ENCODE measurements around the gene SRCIN1.
A peak's percentile ranks its signal among the peaks of the same experiment; 100 is the strongest.

Gene SRCIN1

GRCh38 chr17:38599398-38599856, 6.3 kb downstream of the SRCIN1 start:
- ATAC-seq: no peak
- TF ChIP-seq, protein P1, sequence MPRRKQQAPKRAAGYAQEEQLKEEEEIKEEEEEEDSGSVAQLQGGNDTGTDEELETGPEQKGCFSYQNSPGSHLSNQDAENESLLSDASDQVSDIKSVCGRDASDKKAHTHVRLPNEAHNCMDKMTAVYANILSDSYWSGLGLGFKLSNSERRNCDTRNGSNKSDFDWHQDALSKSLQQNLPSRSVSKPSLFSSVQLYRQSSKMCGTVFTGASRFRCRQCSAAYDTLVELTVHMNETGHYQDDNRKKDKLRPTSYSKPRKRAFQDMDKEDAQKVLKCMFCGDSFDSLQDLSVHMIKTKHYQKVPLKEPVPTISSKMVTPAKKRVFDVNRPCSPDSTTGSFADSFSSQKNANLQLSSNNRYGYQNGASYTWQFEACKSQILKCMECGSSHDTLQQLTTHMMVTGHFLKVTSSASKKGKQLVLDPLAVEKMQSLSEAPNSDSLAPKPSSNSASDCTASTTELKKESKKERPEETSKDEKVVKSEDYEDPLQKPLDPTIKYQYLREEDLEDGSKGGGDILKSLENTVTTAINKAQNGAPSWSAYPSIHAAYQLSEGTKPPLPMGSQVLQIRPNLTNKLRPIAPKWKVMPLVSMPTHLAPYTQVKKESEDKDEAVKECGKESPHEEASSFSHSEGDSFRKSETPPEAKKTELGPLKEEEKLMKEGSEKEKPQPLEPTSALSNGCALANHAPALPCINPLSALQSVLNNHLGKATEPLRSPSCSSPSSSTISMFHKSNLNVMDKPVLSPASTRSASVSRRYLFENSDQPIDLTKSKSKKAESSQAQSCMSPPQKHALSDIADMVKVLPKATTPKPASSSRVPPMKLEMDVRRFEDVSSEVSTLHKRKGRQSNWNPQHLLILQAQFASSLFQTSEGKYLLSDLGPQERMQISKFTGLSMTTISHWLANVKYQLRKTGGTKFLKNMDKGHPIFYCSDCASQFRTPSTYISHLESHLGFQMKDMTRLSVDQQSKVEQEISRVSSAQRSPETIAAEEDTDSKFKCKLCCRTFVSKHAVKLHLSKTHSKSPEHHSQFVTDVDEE (CRISPR knock-in tag; IDR thresholded peaks at IDR 0.05): no peak
- TF ChIP-seq ZC3H10 (CRISPR knock-in tag; IDR thresholded peaks at IDR 0.05) (no peak), ESRRG (CRISPR knock-in tag; IDR thresholded peaks at IDR 0.05) (no peak), ISL1 (CRISPR knock-in tag; IDR thresholded peaks at IDR 0.05) (no peak), TCF4 (CRISPR knock-in tag; IDR thresholded peaks at IDR 0.05; ENCODE audit: borderline replicate concordance) (no peak)

DNA sequence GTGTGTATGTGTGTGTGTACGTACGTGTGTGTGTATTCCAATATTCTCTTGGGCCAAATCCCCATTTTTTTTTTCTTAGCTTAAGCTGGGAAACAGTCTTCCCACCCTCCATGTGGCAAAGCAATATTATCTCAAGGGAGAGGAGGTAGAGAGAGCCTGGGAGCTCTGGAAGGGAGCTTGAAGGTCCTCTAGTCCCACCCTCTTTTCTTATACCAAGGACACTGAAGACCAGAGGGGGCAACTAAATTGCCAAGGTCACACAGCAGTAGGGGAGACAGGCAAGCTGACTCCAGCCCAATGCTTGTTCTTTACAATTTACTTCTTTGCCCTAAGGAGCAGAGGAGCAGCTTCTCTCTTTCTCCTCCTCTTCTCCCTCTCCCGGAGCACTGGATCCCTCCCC, 6.8 kb downstream of the SRCIN1 start:
- no peak for ATAC-seq
- TF ChIP-seq PPARA (CRISPR knock-in tag; IDR thresholded peaks at IDR 0.05; ENCODE audit: borderline replicate concordance): no peak
- no peak for TF ChIP-seq ZNF8 (CRISPR knock-in tag; IDR thresholded peaks at IDR 0.05)
- TF ChIP-seq ZC3H10 (CRISPR knock-in tag; IDR thresholded peaks at IDR 0.05): no peak
- TF ChIP-seq OSR1 (CRISPR knock-in tag; IDR thresholded peaks at IDR 0.05): no peak
- no peak for TF ChIP-seq ARNTL (CRISPR knock-in tag; IDR thresholded peaks at IDR 0.05; ENCODE audit: borderline replicate concordance, low read depth)
- TF ChIP-seq ZFP3 (CRISPR knock-in tag; IDR thresholded peaks at IDR 0.05): no peak
- no peak for TF ChIP-seq TOX (CRISPR knock-in tag; IDR thresholded peaks at IDR 0.05; ENCODE audit: borderline replicate concordance)
- TF ChIP-seq BACH2 (CRISPR knock-in tag; IDR thresholded peaks at IDR 0.05; ENCODE audit: borderline replicate concordance): no peak
- no peak for TF ChIP-seq CSRNP3 (CRISPR knock-in tag; IDR thresholded peaks at IDR 0.05)
- TF ChIP-seq SNAI2 (CRISPR knock-in tag; IDR thresholded peaks at IDR 0.05): no peak
- TF ChIP-seq, protein P1 (CRISPR knock-in tag; IDR thresholded peaks at IDR 0.05): no peak
- no peak for TF ChIP-seq ZNF70 (CRISPR knock-in tag; IDR thresholded peaks at IDR 0.05)
- TF ChIP-seq, protein P2, sequence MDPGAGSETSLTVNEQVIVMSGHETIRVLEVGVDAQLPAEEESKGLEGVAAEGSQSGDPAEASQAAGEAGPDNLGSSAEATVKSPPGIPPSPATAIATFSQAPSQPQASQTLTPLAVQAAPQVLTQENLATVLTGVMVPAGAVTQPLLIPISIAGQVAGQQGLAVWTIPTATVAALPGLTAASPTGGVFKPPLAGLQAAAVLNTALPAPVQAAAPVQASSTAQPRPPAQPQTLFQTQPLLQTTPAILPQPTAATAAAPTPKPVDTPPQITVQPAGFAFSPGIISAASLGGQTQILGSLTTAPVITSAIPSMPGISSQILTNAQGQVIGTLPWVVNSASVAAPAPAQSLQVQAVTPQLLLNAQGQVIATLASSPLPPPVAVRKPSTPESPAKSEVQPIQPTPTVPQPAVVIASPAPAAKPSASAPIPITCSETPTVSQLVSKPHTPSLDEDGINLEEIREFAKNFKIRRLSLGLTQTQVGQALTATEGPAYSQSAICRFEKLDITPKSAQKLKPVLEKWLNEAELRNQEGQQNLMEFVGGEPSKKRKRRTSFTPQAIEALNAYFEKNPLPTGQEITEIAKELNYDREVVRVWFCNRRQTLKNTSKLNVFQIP (CRISPR knock-in tag; IDR thresholded peaks at IDR 0.05; ENCODE audit: borderline replicate concordance, low read depth): no peak
- no peak for TF ChIP-seq ZFP30 (CRISPR knock-in tag; IDR thresholded peaks at IDR 0.05)
- TF ChIP-seq ESRRG (CRISPR knock-in tag; IDR thresholded peaks at IDR 0.05): no peak
- TF ChIP-seq CREB5 (CRISPR knock-in tag; IDR thresholded peaks at IDR 0.05; ENCODE audit: low read depth): no peak
- no peak for TF ChIP-seq ZNF565 (CRISPR knock-in tag; conservative IDR thresholded peaks at IDR 0.05; ENCODE audit: low read depth)
- TF ChIP-seq RARB (CRISPR knock-in tag; IDR thresholded peaks at IDR 0.05): no peak

GRCh38 chr17:38598536-38598935, 7.2 kb downstream of the SRCIN1 start:
- no peak for TF ChIP-seq OSR1 (CRISPR knock-in tag; IDR thresholded peaks at IDR 0.05)
- no peak for TF ChIP-seq PPARA (CRISPR knock-in tag; IDR thresholded peaks at IDR 0.05; ENCODE audit: borderline replicate concordance)
- TF ChIP-seq ZFP3 (CRISPR knock-in tag; IDR thresholded peaks at IDR 0.05): no peak
- TF ChIP-seq, protein P1 (CRISPR knock-in tag; IDR thresholded peaks at IDR 0.05): no peak
- TF ChIP-seq TOX (CRISPR knock-in tag; IDR thresholded peaks at IDR 0.05; ENCODE audit: borderline replicate concordance): no peak
- TF ChIP-seq ISL1 (CRISPR knock-in tag; IDR thresholded peaks at IDR 0.05): no peak
- no peak for TF ChIP-seq ZNF565 (CRISPR knock-in tag; conservative IDR thresholded peaks at IDR 0.05; ENCODE audit: low read depth)
- no peak for TF ChIP-seq ESRRG (CRISPR knock-in tag; IDR thresholded peaks at IDR 0.05)

More at GRCh38 chr17:38598536-38598935, 7.2 kb downstream of the SRCIN1 start:
- peak; percentile 90 for ATAC-seq

All from SK-N-SH treated with all-trans-retinoic acid at 6 μM for 48 hours (cell line).